Measurements from ENCODE around the gene FZD7. TPM values are rescaled to one million over a fixed set of nuclear protein-coding genes. Genes with fewer than 3 reads are reported as not detected.

The FZD7 gene
- total and polyA plus RNA-seq, 10 of the 15 experiments (the other 5 are each of a cell fraction or from before 2014, with no cell fraction given): 0.24 to 2.4 (median 0.75) TPM

DNA sequence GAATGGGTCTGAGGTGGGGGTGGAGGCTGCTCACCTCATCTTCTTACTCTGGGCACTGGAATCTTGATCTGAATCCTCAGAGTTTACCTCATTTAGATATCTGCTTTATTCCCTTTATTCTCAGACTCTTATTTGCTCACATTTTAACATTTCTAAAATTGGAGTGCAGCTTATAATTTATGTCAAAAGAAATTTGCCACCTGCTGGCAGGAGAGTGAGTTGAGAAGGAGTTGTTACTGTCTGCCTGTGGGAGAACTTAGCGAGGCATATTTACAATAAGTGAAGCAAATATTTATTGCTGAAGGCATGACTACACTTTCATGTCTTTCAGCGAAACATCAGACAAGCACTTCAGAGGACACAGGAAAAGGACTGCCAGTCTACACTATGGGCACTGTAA lies 23.0 kb downstream of the FZD7 start:
- in situ Hi-C loops (cut with MboI): no loop called here
- 18% methylated on average over 2 of the region's 2 CpGs for WGBS (ENCODE audit: insufficient coverage, insufficient replicate concordance, low lambda C conversion rate, missing lambda C conversion rate)
- POLR2A ChIA-PET: no interaction called here

More for the DNA sequence above, 23.0 kb downstream of the FZD7 start:
- Histone ChIP-seq H2AFZ (ENCODE audit: control insufficient read depth, low read depth, low read length) (no peak overlapping the region), H3K4me1 (ENCODE audit: control insufficient read depth, insufficient read depth, low read length) (no peaks in the 10 kb centered on the region), H3K9ac (ENCODE audit: control insufficient read depth, insufficient read depth, low read length) (no peak overlapping the region), H3K36me3 (ENCODE audit: control insufficient read depth in 2 of 2, insufficient read depth in 2 of 2, low read length in 1 of 2) (no peaks in the 10 kb centered on the region), H3K79me2 (ENCODE audit: control insufficient read depth, insufficient read depth, low read length) (no peaks in the 10 kb centered on the region), H3K27ac (ENCODE audit: control insufficient read depth, insufficient read depth) (no peak overlapping the region), H3K4me3 (no peak overlapping the region), H3K9me3 (replicated peaks; ENCODE audit: control insufficient read depth, insufficient read depth, low read length) (no peaks in the 10 kb centered on the region), H3K4me2 (ENCODE audit: control insufficient read depth, insufficient read depth) (no peak overlapping the region), H4K20me1 (ENCODE audit: control insufficient read depth, insufficient read depth) (no peaks in the 10 kb centered on the region), H3K27me3 (replicated peaks in 1 of 2; ENCODE audit: control insufficient read depth in 2 of 2, insufficient read depth in 2 of 2, low read length in 1 of 2) (no peaks in the 10 kb centered on the region; a peak in 1 of 4 replicates)
- intact Hi-C loops (cut with micrococcal nuclease; ENCODE audit: unreplicated experiment): loop anchor here (1.0 to 5.0 kb wide), 2 partner anchors 89 to 196 kb away; no protein-coding TSS in a partner anchor
- TF ChIP-seq RAD21 (IDR thresholded peaks at IDR 0.05; ENCODE audit: insufficient read depth, low read depth, low read length) (peak; percentile 42; the same call in 1 of the 2 replicates), CTCF (IDR thresholded peaks at IDR 0.05 in 2 of 3, conservative IDR thresholded peaks at IDR 0.05 in 1 of 3; ENCODE audit: control insufficient read depth in 2 of 3, extremely low read depth in 1 of 3, insufficient read depth in 1 of 3, low read depth in 3 of 3, low read length in 3 of 3) (peak in 2 of 3 experiments; percentile 23 to 34; a peak in 3 of 6 replicates), EP300 (IDR thresholded peaks at IDR 0.05; ENCODE audit: borderline replicate concordance in 1 of 2, control insufficient read depth in 1 of 2, low read depth in 2 of 2, low read length in 2 of 2) (no peak), KAT2A (conservative IDR thresholded peaks at IDR 0.05; ENCODE audit: control insufficient read depth, low read depth, low read length) (no peak), SMC3 (IDR thresholded peaks at IDR 0.05; ENCODE audit: borderline replicate concordance, low read length) (peak; percentile 57)
- ATAC-seq (peak; percentile 56; the same call in 2 of the 3 replicates), DNase-seq (ENCODE audit: low read depth, low spot score) (no peak), FAIRE-seq (no peak)
- RAD21 ChIA-PET (ENCODE audit: unreplicated experiment): interaction anchor here (1.2 kb wide), 1 partner anchor 196 kb away, joined by 5 read pairs; no protein-coding TSS in a partner anchor
- SMC1A ChIA-PET (ENCODE audit: uncharacterized antibody, unreplicated experiment): interaction anchor here (4.0 kb wide), 1 partner anchor 196 kb away, joined by 16 read pairs; no protein-coding TSS in a partner anchor
- BruUV-seq (replicated peaks): no TSS peak
- CTCF ChIA-PET: interaction anchor here (0.7 to 4.8 kb wide), 7 partner anchors 13 to 197 kb away, joined by 3 to 32 read pairs (median 3); no protein-coding TSS in a partner anchor

All from GM12878 (cell line).